Endothelial cell (in vitro differentiated cells): ENCODE data around the gene ANKRD12. TPM values are rescaled to one million over a fixed set of nuclear protein-coding genes. Genes with fewer than 3 reads are reported as not detected.

ENCODE experiments used
- DNase-seq: peaks from one replicate; pipeline ENCODE4 v3.0.0; 2021; ENCODE audit warnings: low spot score
- H3K27ac Mint-ChIP-seq: one replicate; pipeline ENCODE4 v1.8.0; 2021; ENCODE audit warnings: mixed read lengths, inconsistent platforms; ENCODE audit not compliant: unreplicated experiment
- H3K27me3 Mint-ChIP-seq: one replicate; pipeline ENCODE4 v1.8.0; 2021; ENCODE audit warnings: mild to moderate bottlenecking, moderate library complexity, mixed read lengths, inconsistent platforms; ENCODE audit not compliant: unreplicated experiment
- H3K36me3 Mint-ChIP-seq: one replicate; pipeline ENCODE4 v1.8.0; 2021; ENCODE audit warnings: mild to moderate bottlenecking, low read depth, mixed read lengths, inconsistent platforms; ENCODE audit not compliant: unreplicated experiment
- H3K4me1 Mint-ChIP-seq: one replicate; pipeline ENCODE4 v1.8.0; 2021; ENCODE audit warnings: mild to moderate bottlenecking, mixed read lengths, inconsistent platforms; ENCODE audit not compliant: unreplicated experiment
- H3K4me3 Mint-ChIP-seq: one replicate; pipeline ENCODE4 v1.8.0; 2021; ENCODE audit warnings: mild to moderate bottlenecking, mixed read lengths, inconsistent platforms; ENCODE audit not compliant: unreplicated experiment
- H3K9me3 Mint-ChIP-seq: one replicate; pipeline ENCODE4 v1.8.0; 2021; ENCODE audit warnings: mixed read lengths, inconsistent platforms; ENCODE audit not compliant: unreplicated experiment
- CTCF ChIP-seq: fragments of 200-600 bp; sonication (generic); IDR thresholded peaks from one replicate; pipeline ENCODE4 v1.5.0; 2021; ENCODE audit warnings: antibody characterized with exemption; ENCODE audit not compliant: unreplicated experiment
- total RNA-seq: library from RNA; stranded (reverse); fragmentation: NEBNext Ultra II Directional; extraction: Animal tissue kit (Norgen Biotek cat#: 25700); gene quantifications from one replicate; pipeline ENCODE4 v1.2.1, GENCODE V29; 2021; ENCODE audit not compliant: unreplicated experiment

The ANKRD12 gene
- total RNA-seq, 1 donor from 2014 or later = 32.9 TPM

- no peak for TF ChIP-seq CTCF
- H3K36me3 Mint-ChIP-seq = peaks cover 6% of the 10 kb centered on the region
- H3K9me3 Mint-ChIP-seq = no peaks in the 10 kb centered on the region
- no peaks in the 10 kb centered on the region for H3K27me3 Mint-ChIP-seq
- DNase-seq = no peak
- no peak overlapping the region for H3K4me3 Mint-ChIP-seq
- H3K27ac Mint-ChIP-seq = peak overlapping the region; percentile 59
- peaks cover 4% of the 10 kb centered on the region for H3K4me1 Mint-ChIP-seq
Observed at GRCh38 chr18:9113468-9114149, 23.0 kb upstream of the ANKRD12 start.

- no peak overlapping the region for H3K27ac Mint-ChIP-seq
- TF ChIP-seq CTCF = no peak
- no peaks in the 10 kb centered on the region for H3K27me3 Mint-ChIP-seq
- no peak for DNase-seq
- H3K36me3 Mint-ChIP-seq = peaks cover 6% of the 10 kb centered on the region
- H3K9me3 Mint-ChIP-seq = no peaks in the 10 kb centered on the region
- H3K4me3 Mint-ChIP-seq = no peak overlapping the region
- H3K4me1 Mint-ChIP-seq = peaks cover 10% of the 10 kb centered on the region
Observed at GRCh38 chr18:9115984-9116383, 20.6 kb upstream of the ANKRD12 start.

- TF ChIP-seq CTCF = no peak
- Mint-ChIP-seq H3K36me3 (peaks cover 2% of the 10 kb centered on the region), H3K4me1 (peaks cover 10% of the 10 kb centered on the region), H3K27ac (peak overlapping the region; percentile 70), H3K9me3 (no peaks in the 10 kb centered on the region), H3K27me3 (no peaks in the 10 kb centered on the region), H3K4me3 (no peak overlapping the region)
- no peak for DNase-seq
Observed at GRCh38 chr18:9117980-9118841, 18.4 kb upstream of the ANKRD12 start.

- no peak overlapping the region for H3K27ac Mint-ChIP-seq
- H3K4me1 Mint-ChIP-seq = peaks cover 10% of the 10 kb centered on the region
- no peaks in the 10 kb centered on the region for H3K27me3 Mint-ChIP-seq
- no peak for TF ChIP-seq CTCF
- H3K4me3 Mint-ChIP-seq = no peak overlapping the region
- no peak for DNase-seq
- H3K9me3 Mint-ChIP-seq = no peaks in the 10 kb centered on the region
- no peaks in the 10 kb centered on the region for H3K36me3 Mint-ChIP-seq
Observed at GRCh38 chr18:9120796-9121195, 15.8 kb upstream of the ANKRD12 start.

- Mint-ChIP-seq H3K4me3 (no peak overlapping the region), H3K27me3 (no peaks in the 10 kb centered on the region), H3K9me3 (no peaks in the 10 kb centered on the region), H3K27ac (no peak overlapping the region), H3K36me3 (no peaks in the 10 kb centered on the region), H3K4me1 (peaks cover 7% of the 10 kb centered on the region)
- DNase-seq = no peak
- no peak for TF ChIP-seq CTCF
Observed at GRCh38 chr18:9123520-9123919, 13.1 kb upstream of the ANKRD12 start.
